GM12878 (cell line): ENCODE measurements around the gene CSNK1G2. TPM values are rescaled to one million over a fixed set of nuclear protein-coding genes. Genes with fewer than 3 reads are reported as not detected.

Experiments
- ATAC-seq: fragments of 200-7000 bp; cut with Tn5 transposase; 3 replicates; pipeline ENCODE4 v1.9.1; 2020; ENCODE audit warnings: mild to moderate bottlenecking, moderate library complexity
- BruUV-seq: library from RNA; stranded (reverse); fragments of 400-500 nt; replicated peaks from 2 replicates; lab custom pipeline; 2021; lab: Mats Ljungman, UMichigan
- CTCF ChIA-PET: fragments of 300-600 bp; sonication (Branson Sonifier 250); formaldehyde crosslinking; extraction: SDS; loops from one replicate; lab custom pipeline; 2021; ENCODE audit warnings: inconsistent platforms; lab: Yijun Ruan, JAX
- POLR2A ChIA-PET: fragments of 350-600 bp; formaldehyde crosslinking; extraction: SDS; loops from one replicate; lab custom pipeline; 2021; ENCODE audit warnings: inconsistent platforms; lab: Charles Lee
- RAD21 ChIA-PET: fragments of 300-600 bp; sonication (Branson Sonifier 250); formaldehyde crosslinking; loops from one replicate; lab custom pipeline; 2023; ENCODE audit warnings: antibody characterized with exemption; ENCODE audit not compliant: unreplicated experiment; lab: Charles Lee
- SMC1A ChIA-PET: fragments of 300-600 bp; sonication (Branson Sonifier 250); formaldehyde crosslinking; loops from one replicate; lab custom pipeline; 2023; ENCODE audit not compliant: unreplicated experiment, uncharacterized antibody; lab: Charles Lee
- DNase-seq: peaks from one replicate; pipeline ENCODE4 v3.0.0-alpha.2; 2011; ENCODE audit warnings: low read depth, low spot score
- FAIRE-seq: peaks from 3 replicates; lab custom pipeline; 2011; peaks lifted over from hg19 to GRCh38; lab: Jason Lieb, UNC
- H2AFZ ChIP-seq: 2 replicates; pipeline ENCODE4 v1.6.0; 2011; ENCODE audit warnings: low read depth, low read length, control low read depth; ENCODE audit not compliant: control insufficient read depth
- H3K27ac ChIP-seq: 2 replicates; pipeline ENCODE4 v1.5.1; 2011; ENCODE audit warnings: control low read depth; ENCODE audit not compliant: control insufficient read depth, insufficient read depth
- H3K27me3 ChIP-seq, 2 experiments: replicated peaks in 1 of 2; 2 replicates each; pipeline versions ENCODE4 v1.6.0 to v1.6.1; 2011; ENCODE audit warnings: low read length in 1 of 2; ENCODE audit not compliant: control insufficient read depth in 2 of 2, insufficient read depth in 2 of 2
- H3K36me3 ChIP-seq, 2 experiments: 2 replicates each; pipeline ENCODE4 v1.5.1; 2011; ENCODE audit warnings: low read length in 1 of 2; ENCODE audit not compliant: control insufficient read depth in 2 of 2, insufficient read depth in 2 of 2
- H3K4me1 ChIP-seq: 2 replicates; pipeline ENCODE4 v1.6.1; 2011; ENCODE audit warnings: mild to moderate bottlenecking, low read length, moderate library complexity, mixed read lengths; ENCODE audit not compliant: control insufficient read depth, insufficient read depth
- H3K4me2 ChIP-seq: 2 replicates; pipeline ENCODE4 v1.6.0; 2011; ENCODE audit warnings: control low read depth; ENCODE audit not compliant: control insufficient read depth, insufficient read depth
- H3K4me3 ChIP-seq: fragments of 200-600 bp; sonication (generic); 2 replicates; pipeline ENCODE4 v1.5.1; 2016
- H3K79me2 ChIP-seq: 2 replicates; pipeline ENCODE4 v1.6.0; 2011; ENCODE audit warnings: low read length; ENCODE audit not compliant: control insufficient read depth, insufficient read depth
- H3K9ac ChIP-seq: 2 replicates; pipeline ENCODE4 v1.8.0; 2011; ENCODE audit warnings: low read length, control low read depth, mixed read lengths; ENCODE audit not compliant: control insufficient read depth, insufficient read depth
- H3K9me3 ChIP-seq: replicated peaks from 3 replicates; pipeline ENCODE4 v1.5.1; 2011; ENCODE audit warnings: mild to moderate bottlenecking, low read length; ENCODE audit not compliant: control insufficient read depth, insufficient read depth
- H4K20me1 ChIP-seq: 2 replicates; pipeline ENCODE4 v1.6.0; 2011; ENCODE audit not compliant: control insufficient read depth, insufficient read depth
- BHLHE40 ChIP-seq, 2 experiments: fragments of 450-650 bp in 1 of 2; IDR thresholded peaks; 2 replicates each; pipeline ENCODE4 v1.6.1; 2011 to 2017; ENCODE audit warnings: low read depth in 2 of 2, borderline replicate concordance in 1 of 2, improper control_type of control experiment in 1 of 2, low read length in 1 of 2, mild to moderate bottlenecking in 1 of 2
- CREB1 ChIP-seq: IDR thresholded peaks from 2 replicates; pipeline ENCODE4 v1.6.1; 2012; ENCODE audit warnings: low read depth, mild to moderate bottlenecking, inconsistent platforms
- EZH2 ChIP-seq: IDR thresholded peaks from 2 replicates; pipeline ENCODE4 v1.6.1; 2012; ENCODE audit warnings: low read depth, mild to moderate bottlenecking, control low read depth, inconsistent platforms, low read length, borderline replicate concordance; ENCODE audit not compliant: control insufficient read depth
- IRF4 ChIP-seq: IDR thresholded peaks from 2 replicates; pipeline ENCODE4 v1.6.1; 2011; ENCODE audit warnings: low read depth, low read length
- SREBF2 ChIP-seq: IDR thresholded peaks from 2 replicates; pipeline ENCODE4 v1.6.1; 2012; ENCODE audit warnings: mild to moderate bottlenecking, low read length
- ZZZ3 ChIP-seq: IDR thresholded peaks from 2 replicates; pipeline ENCODE4 v1.6.1; 2011; ENCODE audit warnings: low read depth; ENCODE audit not compliant: control insufficient read depth, insufficient read length
- WGBS: methylation state at CpG from one replicate; pipeline ENCODE4 v1.1.6; 2016; ENCODE audit warnings: low lambda C conversion rate; ENCODE audit not compliant: insufficient replicate concordance, insufficient coverage; ENCODE audit errors: missing lambda C conversion rate; 5-methylcytosine and 5-hydroxymethylcytosine counted together
- in situ Hi-C: fragments of 300-500 bp; cut with MboI; formaldehyde crosslinking; loops from 9 replicates; pipeline ENCODE4 v1.14.3; 2018; ENCODE audit warnings: mixed read lengths
- intact Hi-C: fragments of 100-400 bp; cut with micrococcal nuclease; formaldehyde crosslinking; loops from one replicate; pipeline ENCODE4 v1.14.2; 2022; ENCODE audit not compliant: unreplicated experiment
- polyA plus RNA-seq, 11 experiments: library from polyadenylated mRNA; depleted of rRNA in 4 of 11; unstranded in 6 of 11; stranded (reverse) in 5 of 11; fragments of >200 nt; fragmentation: Nextera tagmentation in 4 of 11; fragmentation: Illumina TruSeq in 1 of 11; extraction: Ambion mirVana in 4 of 11; extraction: Trizol in 1 of 11; gene quantifications; 1 replicate in 1 of 11; 2 replicates in 10 of 11; pipeline versions ENCODE4 v1.2.1 to v1.2.3, GENCODE V29; 2011 to 2016; ENCODE audit warnings: inconsistent platforms in 2 of 11, missing spikeins in 2 of 11, low read depth in 1 of 11
- total RNA-seq, 4 experiments: library from RNA; depleted of rRNA in 3 of 4; stranded (reverse); fragments of >200 nt in 3 of 4; fragmentation: Illumina TruSeq in 1 of 4; extraction: Trizol in 1 of 4; gene quantifications; 2 replicates each; pipeline versions ENCODE4 v1.2.1 to v1.2.3, GENCODE V29; 2013 to 2021
- TF ChIP-seq, protein P1 (sequence below): fragments of 450-650 bp; IDR thresholded peaks from 2 replicates; pipeline ENCODE4 v1.6.1; 2017; ENCODE audit warnings: mild to moderate bottlenecking
- TF ChIP-seq, protein P2 (sequence below): fragments of 450-650 bp; IDR thresholded peaks from 2 replicates; pipeline ENCODE4 v1.6.1; 2018; ENCODE audit warnings: borderline replicate concordance, mild to moderate bottlenecking; ENCODE audit not compliant: partially characterized antibody

Gene CSNK1G2
- total and polyA plus RNA-seq, 10 of the 15 experiments (the other 5 are each of a cell fraction or from before 2014, with no cell fraction given) = 0.64 to 109 (median 25.0) TPM

DNA sequence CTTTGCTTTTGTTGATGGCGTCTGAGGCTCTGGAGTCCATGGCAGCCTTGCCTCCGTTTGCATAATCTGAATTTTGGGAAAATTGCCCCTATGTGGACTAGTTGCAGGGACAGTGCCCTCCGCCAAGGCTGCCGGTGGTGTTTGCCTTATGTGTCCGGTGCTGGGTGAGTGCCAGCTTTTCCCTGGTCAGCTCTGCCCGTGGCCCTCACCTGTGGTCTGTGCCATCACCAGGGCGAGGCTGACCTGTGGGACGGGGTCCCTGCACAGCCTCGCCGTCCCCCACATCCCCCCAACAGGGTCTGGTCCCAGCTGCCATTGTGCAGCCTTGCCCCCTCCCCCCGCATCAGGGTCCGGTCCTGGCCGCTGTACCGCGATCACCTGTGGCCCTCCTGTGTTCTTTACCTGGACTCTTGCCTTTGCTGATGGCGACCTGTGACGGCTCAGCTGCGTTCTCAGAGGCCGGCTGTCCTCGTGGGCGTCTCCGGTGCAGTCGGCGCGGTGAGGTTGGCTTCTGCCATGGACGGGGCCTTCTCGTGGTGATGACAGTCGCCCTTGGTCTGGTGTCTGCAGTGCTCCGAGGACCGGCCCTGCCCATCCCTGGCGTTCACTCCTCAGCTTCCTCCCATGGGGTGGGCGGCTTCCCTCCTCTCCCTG, 12.6 kb downstream of the CSNK1G2 start:
- H2AFZ ChIP-seq = no peak overlapping the region
- H4K20me1 ChIP-seq = no peaks in the 10 kb centered on the region; the same call in 1 of the 2 replicates
- ChIA-PET CTCF (no interaction called here), POLR2A (no interaction called here), RAD21 (no interaction called here), SMC1A (no interaction called here)
- H3K9ac ChIP-seq = no peak overlapping the region
- BruUV-seq = no TSS peak
- H3K79me2 ChIP-seq = peaks cover 40% of the 10 kb centered on the region
- no peak overlapping the region for H3K4me3 ChIP-seq
- no peak overlapping the region for H3K4me2 ChIP-seq
- intact Hi-C loops = no loop called here
- H3K27ac ChIP-seq = no peak overlapping the region
- 87% methylated on average over 31 of the region's 32 CpGs for WGBS
- H3K4me1 ChIP-seq = no peaks in the 10 kb centered on the region
- TF ChIP-seq EZH2 (no peak), IRF4 (no peak), SREBF2 (no peak), BHLHE40 (IDR thresholded peaks at IDR 0.05; ENCODE audit: borderline replicate concordance in 1 of 2, low read depth in 2 of 2, low read length in 1 of 2) (no peak), ZZZ3 (no peak), CREB1 (no peak)
- TF ChIP-seq, protein P1, sequence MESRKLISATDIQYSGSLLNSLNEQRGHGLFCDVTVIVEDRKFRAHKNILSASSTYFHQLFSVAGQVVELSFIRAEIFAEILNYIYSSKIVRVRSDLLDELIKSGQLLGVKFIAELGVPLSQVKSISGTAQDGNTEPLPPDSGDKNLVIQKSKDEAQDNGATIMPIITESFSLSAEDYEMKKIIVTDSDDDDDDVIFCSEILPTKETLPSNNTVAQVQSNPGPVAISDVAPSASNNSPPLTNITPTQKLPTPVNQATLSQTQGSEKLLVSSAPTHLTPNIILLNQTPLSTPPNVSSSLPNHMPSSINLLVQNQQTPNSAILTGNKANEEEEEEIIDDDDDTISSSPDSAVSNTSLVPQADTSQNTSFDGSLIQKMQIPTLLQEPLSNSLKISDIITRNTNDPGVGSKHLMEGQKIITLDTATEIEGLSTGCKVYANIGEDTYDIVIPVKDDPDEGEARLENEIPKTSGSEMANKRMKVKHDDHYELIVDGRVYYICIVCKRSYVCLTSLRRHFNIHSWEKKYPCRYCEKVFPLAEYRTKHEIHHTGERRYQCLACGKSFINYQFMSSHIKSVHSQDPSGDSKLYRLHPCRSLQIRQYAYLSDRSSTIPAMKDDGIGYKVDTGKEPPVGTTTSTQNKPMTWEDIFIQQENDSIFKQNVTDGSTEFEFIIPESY = no peak
- TF ChIP-seq, protein P2, sequence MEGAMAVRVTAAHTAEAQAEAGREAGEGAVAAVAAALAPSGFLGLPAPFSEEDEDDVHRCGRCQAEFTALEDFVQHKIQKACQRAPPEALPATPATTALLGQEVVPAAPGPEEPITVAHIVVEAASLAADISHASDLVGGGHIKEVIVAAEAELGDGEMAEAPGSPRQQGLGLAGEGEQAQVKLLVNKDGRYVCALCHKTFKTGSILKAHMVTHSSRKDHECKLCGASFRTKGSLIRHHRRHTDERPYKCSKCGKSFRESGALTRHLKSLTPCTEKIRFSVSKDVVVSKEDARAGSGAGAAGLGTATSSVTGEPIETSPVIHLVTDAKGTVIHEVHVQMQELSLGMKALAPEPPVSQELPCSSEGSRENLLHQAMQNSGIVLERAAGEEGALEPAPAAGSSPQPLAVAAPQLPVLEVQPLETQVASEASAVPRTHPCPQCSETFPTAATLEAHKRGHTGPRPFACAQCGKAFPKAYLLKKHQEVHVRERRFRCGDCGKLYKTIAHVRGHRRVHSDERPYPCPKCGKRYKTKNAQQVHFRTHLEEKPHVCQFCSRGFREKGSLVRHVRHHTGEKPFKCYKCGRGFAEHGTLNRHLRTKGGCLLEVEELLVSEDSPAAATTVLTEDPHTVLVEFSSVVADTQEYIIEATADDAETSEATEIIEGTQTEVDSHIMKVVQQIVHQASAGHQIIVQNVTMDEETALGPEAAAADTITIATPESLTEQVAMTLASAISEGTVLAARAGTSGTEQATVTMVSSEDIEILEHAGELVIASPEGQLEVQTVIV = no peak
- H3K36me3 ChIP-seq = peaks cover 5 to 33% of the 10 kb centered on the region in 2 experiments; a peak in 2 of 4 replicates
- ATAC-seq (no peak), DNase-seq (no peak), FAIRE-seq (no peak)
- no peaks in the 10 kb centered on the region; the same call in 2 of the 3 replicates for H3K9me3 ChIP-seq
- in situ Hi-C loops = no loop called here
- no peaks in the 10 kb centered on the region for H3K27me3 ChIP-seq
